H1 (cell line): ENCODE data around the gene SLC4A11. TPM values are rescaled to one million over a fixed set of nuclear protein-coding genes. Genes with fewer than 3 reads are reported as not detected.

Source experiments
- CTCF ChIA-PET: fragments of 300-600 bp; sonication (Branson Sonifier 250); formaldehyde crosslinking; loops from one replicate; lab custom pipeline; 2021; ENCODE audit not compliant: partially characterized antibody; lab: Charles Lee
- POLR2A ChIA-PET: fragments of 300-600 bp; sonication (Branson Sonifier 250); formaldehyde crosslinking; loops from one replicate; lab custom pipeline; 2021; ENCODE audit warnings: inconsistent platforms; ENCODE audit not compliant: partially characterized antibody; lab: Charles Lee
- DNase-seq, 2 experiments: peaks; one replicate each; pipeline versions ENCODE4 v3.0.0 to v3.0.0-alpha.2; 2010 to 2022; ENCODE audit warnings: low spot score in 2 of 2, low read depth in 1 of 2, mixed read lengths in 1 of 2
- FAIRE-seq: peaks from 2 replicates; lab custom pipeline; 2011; peaks lifted over from hg19 to GRCh38; lab: Jason Lieb, UNC
- H2AFZ ChIP-seq: 2 replicates; pipeline ENCODE4 v1.8.1; 2012; ENCODE audit warnings: low read length, inconsistent platforms
- H2AK5ac ChIP-seq: 2 replicates; pipeline ENCODE4 v1.6.1; 2013; ENCODE audit warnings: low read depth, low read length
- H2BK120ac ChIP-seq: replicated peaks from 2 replicates; pipeline ENCODE3; 2013; ENCODE audit warnings: low read depth, low read length, inconsistent platforms
- H2BK12ac ChIP-seq: 2 replicates; pipeline ENCODE4 v1.6.1; 2013; ENCODE audit warnings: low read depth, low read length
- H2BK15ac ChIP-seq: 2 replicates; pipeline ENCODE4 v1.6.1; 2013; ENCODE audit warnings: low read length
- H2BK20ac ChIP-seq: 2 replicates; pipeline ENCODE4 v1.6.1; 2013; ENCODE audit warnings: low read length
- H2BK5ac ChIP-seq: 2 replicates; pipeline ENCODE4 v1.6.1; 2013; ENCODE audit warnings: low read depth, low read length
- H3K14ac ChIP-seq: 2 replicates; pipeline ENCODE4 v1.6.1; 2013; ENCODE audit warnings: inconsistent platforms; ENCODE audit not compliant: insufficient read length
- H3K18ac ChIP-seq: 2 replicates; pipeline ENCODE4 v1.6.1; 2013; ENCODE audit warnings: low read length; ENCODE audit errors: extremely low read depth
- H3K23ac ChIP-seq: 2 replicates; pipeline ENCODE4 v1.6.1; 2013; ENCODE audit warnings: inconsistent platforms; ENCODE audit not compliant: insufficient read length
- H3K23me2 ChIP-seq: 2 replicates; pipeline ENCODE4 v1.6.1; 2013; ENCODE audit warnings: low read depth, low read length
- H3K27ac ChIP-seq: 2 replicates; pipeline ENCODE4 v1.6.1; 2011; ENCODE audit warnings: low read depth, low read length, inconsistent platforms
- H3K27me3 ChIP-seq, 4 experiments: replicated peaks in 1 of 4; 1 replicate in 1 of 4; 2 replicates in 3 of 4; pipeline versions ENCODE4 v1.6.1 to v1.8.1; 2011 to 2013; ENCODE audit warnings: low read length in 3 of 4, mild to moderate bottlenecking in 3 of 4, inconsistent platforms in 2 of 4, mixed read lengths in 2 of 4, moderate library complexity in 1 of 4; ENCODE audit not compliant: control insufficient read depth in 3 of 4, insufficient read depth in 3 of 4; ENCODE audit errors: extremely low read depth in 1 of 4
- H3K36me3 ChIP-seq, 4 experiments: 2 replicates each; pipeline versions ENCODE4 v1.6.1 to v1.8.1; 2011 to 2013; ENCODE audit warnings: mild to moderate bottlenecking in 4 of 4, low read length in 3 of 4, moderate library complexity in 2 of 4, control low read depth in 1 of 4, inconsistent platforms in 1 of 4; ENCODE audit not compliant: insufficient read depth in 4 of 4, control insufficient read depth in 2 of 4
- H3K4ac ChIP-seq: replicated peaks from 2 replicates; pipeline ENCODE3; 2013; ENCODE audit warnings: low read length, low read depth, mixed read lengths, inconsistent platforms; ENCODE audit not compliant: insufficient read length
- H3K4me1 ChIP-seq, 4 experiments: replicated peaks in 1 of 4; 1 replicate in 1 of 4; 2 replicates in 3 of 4; pipeline versions ENCODE4 v1.6.1 to v1.8.1; 2011 to 2013; ENCODE audit warnings: low read length in 3 of 4, inconsistent platforms in 2 of 4, mixed read lengths in 1 of 4; ENCODE audit not compliant: insufficient read depth in 4 of 4, control insufficient read depth in 3 of 4
- H3K4me2 ChIP-seq, 2 experiments: 2 replicates each; pipeline versions ENCODE4 v1.6.1 to v1.8.1; 2011 to 2013; ENCODE audit warnings: low read depth in 2 of 2, low read length in 2 of 2, control low read depth in 1 of 2, inconsistent platforms in 1 of 2, mild to moderate bottlenecking in 1 of 2; ENCODE audit not compliant: insufficient read depth in 1 of 2
- H3K4me3 ChIP-seq, 4 experiments: fragments of 200-600, 300-600 bp in 1 of 4; sonication (generic), shearing (Covaris generic), sonication (Bioruptor Twin) in 1 of 4; 2 replicates each; pipeline versions ENCODE4 v1.5.1 to v1.8.1; 2011 to 2016; ENCODE audit warnings: low read length in 4 of 4, low read depth in 3 of 4, control low read depth in 2 of 4, inconsistent platforms in 2 of 4, mild to moderate bottlenecking in 2 of 4, mixed read lengths in 1 of 4, moderate library complexity in 1 of 4; ENCODE audit not compliant: insufficient read depth in 2 of 4; ENCODE audit errors: extremely low read depth in 1 of 4
- H3K56ac ChIP-seq: replicated peaks from 2 replicates; pipeline ENCODE3; 2013; ENCODE audit warnings: low read depth, mild to moderate bottlenecking, mixed read lengths, low read length, inconsistent platforms; ENCODE audit not compliant: insufficient read length
- H3K79me1 ChIP-seq: 2 replicates; pipeline ENCODE4 v1.6.1; 2013; ENCODE audit warnings: low read depth, low read length, control low read depth
- H3K79me2 ChIP-seq, 2 experiments: 2 replicates each; pipeline versions ENCODE4 v1.6.1 to v1.8.1; 2012 to 2013; ENCODE audit warnings: low read length in 2 of 2, mild to moderate bottlenecking in 2 of 2, inconsistent platforms in 1 of 2; ENCODE audit not compliant: insufficient read depth in 2 of 2, control insufficient read depth in 1 of 2
- H3K9ac ChIP-seq, 4 experiments: replicated peaks in 1 of 4; 1 replicate in 1 of 4; 2 replicates in 3 of 4; pipeline versions ENCODE4 v1.6.1 to v1.8.1; 2011 to 2013; ENCODE audit warnings: low read depth in 3 of 4, low read length in 3 of 4, control low read depth in 2 of 4, mild to moderate bottlenecking in 2 of 4, moderate library complexity in 2 of 4, inconsistent platforms in 1 of 4; ENCODE audit errors: extremely low read depth in 1 of 4
- H3K9me3 ChIP-seq, 2 experiments: 2 replicates each; pipeline versions ENCODE4 v1.6.1 to v1.8.1; 2012 to 2013; ENCODE audit warnings: mild to moderate bottlenecking in 2 of 2, moderate library complexity in 2 of 2, control low read depth in 1 of 2, inconsistent platforms in 1 of 2, low read depth in 1 of 2, low read length in 1 of 2, mixed read lengths in 1 of 2; ENCODE audit not compliant: insufficient read depth in 2 of 2
- H4K20me1 ChIP-seq, 2 experiments: replicated peaks in 1 of 2; 2 replicates each; pipeline versions ENCODE3 to v1.8.1; 2011 to 2013; ENCODE audit warnings: inconsistent platforms in 2 of 2, low read length in 2 of 2, mild to moderate bottlenecking in 1 of 2; ENCODE audit not compliant: insufficient read depth in 2 of 2, control insufficient read depth in 1 of 2
- H4K5ac ChIP-seq: 2 replicates; pipeline ENCODE4 v1.6.1; 2013; ENCODE audit warnings: low read length, low read depth, mixed read lengths, inconsistent platforms; ENCODE audit not compliant: insufficient read length
- H4K8ac ChIP-seq: 2 replicates; pipeline ENCODE4 v1.8.0; 2013; ENCODE audit warnings: mild to moderate bottlenecking, moderate library complexity, low read length, inconsistent platforms; ENCODE audit not compliant: insufficient read depth; ENCODE audit errors: extremely low read depth
- H4K91ac ChIP-seq: replicated peaks from 2 replicates; pipeline ENCODE3; 2013; ENCODE audit warnings: low read length, mixed read lengths, inconsistent platforms; ENCODE audit not compliant: insufficient read length
- CHD1 ChIP-seq: IDR thresholded peaks from 2 replicates; pipeline ENCODE4 v1.6.1; 2012; ENCODE audit warnings: low read depth, low read length, improper control_type of control experiment
- CTCF ChIP-seq, 3 experiments: IDR thresholded peaks; 1 replicate in 2 of 3; 2 replicates in 1 of 3; pipeline versions ENCODE4 v1.5.1 to v1.6.1; 2011; ENCODE audit warnings: low read length in 3 of 3, mild to moderate bottlenecking in 3 of 3, inconsistent platforms in 2 of 3, low read depth in 1 of 3, moderate library complexity in 1 of 3; ENCODE audit not compliant: insufficient read depth in 1 of 3; ENCODE audit errors: control extremely low read depth in 1 of 3
- EZH2 ChIP-seq: fragments of 200-600 bp; sonication (generic); IDR thresholded peaks from 2 replicates; pipeline ENCODE4 v1.7.1; 2012; ENCODE audit warnings: low read depth, mild to moderate bottlenecking, moderate library complexity, low read length, inconsistent platforms; ENCODE audit not compliant: severe bottlenecking
- JUND ChIP-seq: IDR thresholded peaks from 2 replicates; pipeline ENCODE4 v1.6.1; 2011; ENCODE audit warnings: mild to moderate bottlenecking, improper control_type of control experiment, low read length
- PHF8 ChIP-seq: fragments of 200-600 bp; sonication (generic); conservative IDR thresholded peaks from 2 replicates; pipeline ENCODE4 v1.7.1; 2012; ENCODE audit warnings: low read depth, mild to moderate bottlenecking, inconsistent platforms, low read length, moderate library complexity
- RBBP5 ChIP-seq: IDR thresholded peaks from 2 replicates; pipeline ENCODE4 v1.7.1; 2012; ENCODE audit warnings: low read depth, mild to moderate bottlenecking, inconsistent platforms, low read length, moderate library complexity, borderline replicate concordance
- SP1 ChIP-seq: IDR thresholded peaks from 2 replicates; pipeline ENCODE4 v1.6.1; 2011; ENCODE audit warnings: low read depth, low read length
- WGBS, 2 experiments: shearing (Covaris generic) in 1 of 2; methylation state at CpG; one replicate each; pipeline versions ENCODE4 v1.1.6 to v1.1.7; 2013 to 2015; ENCODE audit warnings: low lambda C conversion rate in 2 of 2, mixed read lengths in 2 of 2, inconsistent platforms in 1 of 2, low coverage in 1 of 2, missing lambda C conversion rate in 1 of 2; ENCODE audit not compliant: insufficient replicate concordance in 2 of 2, insufficient coverage in 1 of 2, insufficient read length in 1 of 2; ENCODE audit errors: extremely low coverage in 1 of 2, missing lambda C conversion rate in 1 of 2; 5-methylcytosine and 5-hydroxymethylcytosine counted together
- polyA plus RNA-seq, 7 experiments: library from polyadenylated mRNA; depleted of rRNA in 3 of 7; stranded (reverse) in 5 of 7; unstranded in 2 of 7; fragments of >200 nt in 5 of 7; fragments of 200-250 nt in 2 of 7; gene quantifications; 1 replicate in 5 of 7; 2 replicates in 1 of 7; 4 replicates in 1 of 7; pipeline versions ENCODE4 v1.2.1 to v1.2.3, GENCODE V29; 2011 to 2013; ENCODE audit warnings: missing spikeins in 2 of 7, mixed read lengths in 2 of 7
- total RNA-seq: library from RNA; stranded (reverse); fragmentation: NEBNext Ultra II Directional; extraction: Animal tissue kit (Norgen Biotek cat#: 25700); gene quantifications from 2 replicates; pipeline ENCODE4 v1.2.1, GENCODE V29; 2021

The SLC4A11 gene
- total and polyA plus RNA-seq, 2 of the 8 experiments (the other 6 are each of a cell fraction or from before 2014, with no cell fraction given), result 11.9 to 32.3 TPM

- Histone ChIP-seq H4K8ac (no peak overlapping the region), H3K56ac (no peak overlapping the region), H3K4me2 (no peak overlapping the region), H4K5ac (no peak overlapping the region), H3K4ac (no peak overlapping the region), H2BK20ac (no peak overlapping the region), H3K27me3 (no peaks in the 10 kb centered on the region), H3K23ac (no peak overlapping the region), H3K4me3 (no peak overlapping the region), H3K23me2 (no peaks in the 10 kb centered on the region; the same call in 1 of the 2 replicates), H3K14ac (no peak overlapping the region), H4K91ac (no peak overlapping the region), H2AFZ (no peak overlapping the region), H2BK5ac (no peak overlapping the region), H3K9me3 (no peaks in the 10 kb centered on the region), H3K4me1 (no peaks in the 10 kb centered on the region), H2AK5ac (no peak overlapping the region), H2BK12ac (no peak overlapping the region), H3K9ac (no peak overlapping the region), H4K20me1 (no peaks in the 10 kb centered on the region), H3K79me2 (no peaks in the 10 kb centered on the region), H2BK120ac (no peak overlapping the region), H3K36me3 (peaks cover 0 to under 1% (median 0%) of the 10 kb centered on the region in 4 experiments; a peak in 3 of 8 replicates), H3K79me1 (no peaks in the 10 kb centered on the region; the same call in 1 of the 2 replicates), H3K27ac (no peak overlapping the region), H2BK15ac (no peak overlapping the region), H3K18ac (no peak overlapping the region)
- CTCF ChIA-PET, result interaction anchor here (0.5 to 1.4 kb wide), 7 partner anchors 11 to 121 kb away, joined by 3 to 5 read pairs (median 4); no protein-coding TSS in a partner anchor
- DNase-seq (no peak), FAIRE-seq (no peak)
- POLR2A ChIA-PET, result interaction anchor here (0.6 to 2.3 kb wide), 11 partner anchors 9 to 115 kb away, joined by 3 to 9 read pairs (median 5); partner anchors contain the start of genes FASTKD5, ITPA, LZTS3 and UBOX5
- WGBS, 2 experiments, result 85% methylated on average over 3 of the region's 3 CpGs; no CpG with 5 or more reads in 1 of the 2 experiments
- TF ChIP-seq RBBP5, result no peak
- no peak for TF ChIP-seq CHD1
- TF ChIP-seq JUND, result no peak
- no peak for TF ChIP-seq CTCF (IDR thresholded peaks at IDR 0.05; ENCODE audit: control extremely low read depth in 1 of 3, insufficient read depth in 1 of 3, low read depth in 1 of 3, low read length in 3 of 3)
- TF ChIP-seq EZH2, result no peak
- TF ChIP-seq PHF8, result no peak
- TF ChIP-seq SP1, result no peak
Observed at GRCh38 chr20:3183896-3184612, 54.9 kb downstream of the SLC4A11 start.
